OCI-LY1 (cell line): Measurements from ENCODE around the gene CEP78.

Experiments
- CTCF ChIP-seq: fragments of 200-600 bp; sonication (generic), shearing (Covaris generic); IDR thresholded peaks from 2 replicates; pipeline ENCODE4 v1.5.1; 2017; ENCODE audit warnings: mild to moderate bottlenecking, antibody characterized with exemption, low read length, moderate library complexity, mixed read lengths
- EZH2 ChIP-seq: fragments of 200-600 bp; sonication (generic), shearing (Covaris generic); IDR thresholded peaks from 2 replicates; pipeline ENCODE4 v1.8.0; 2017; ENCODE audit warnings: borderline replicate concordance, mixed run types, mild to moderate bottlenecking, antibody characterized with exemption, low read length, moderate library complexity, mixed read lengths

GRCh38 chr9:78242041-78242440, 6.2 kb downstream of the CEP78 start:
- TF ChIP-seq CTCF (no peak), EZH2 (no peak)
